ENCODE data around the gene EPS8. TPM values are rescaled to one million over a fixed set of nuclear protein-coding genes. Genes with fewer than 3 reads are reported as not detected.

EPS8 gene
- total and polyA plus RNA-seq, 7 donors = 7.9 to 16.9 (median 12.9) TPM

GRCh38 chr12:15693228-15693911 is 95.8 kb downstream of the EPS8 start:
- Histone ChIP-seq H3K27ac (no peak overlapping the region), H3K36me3 (ENCODE audit: insufficient read depth in 1 of 2, low read depth in 1 of 2) (no peaks in the 10 kb centered on the region), H3K9me3 (no peaks in the 10 kb centered on the region), H3K4me1 (peaks cover 15% of the 10 kb centered on the region), H3K4me3 (no peak overlapping the region), H3K27me3 (ENCODE audit: insufficient read depth in 3 of 3, low read length in 2 of 3) (no peaks in the 10 kb centered on the region)
- intact Hi-C loops (cut with DNase I) = no loop called here
- no peak for TF ChIP-seq CTCF (IDR thresholded peaks at IDR 0.05)
- DNase-seq (no peak), ATAC-seq (no peak)
- WGBS, 3 donors = 82 to 96% (median 85%) methylated on average over 2 of the region's 2 CpGs

- H3K4me1 ChIP-seq = peaks cover 15% of the 10 kb centered on the region
- H3K4me3 ChIP-seq = no peak overlapping the region
- DNase-seq = no peak
- ATAC-seq = no peak
- intact Hi-C loops (cut with DNase I) = no loop called here
- TF ChIP-seq CTCF (IDR thresholded peaks at IDR 0.05) = no peak
- H3K9me3 ChIP-seq = no peaks in the 10 kb centered on the region
- no peak overlapping the region for H3K27ac ChIP-seq
- no peaks in the 10 kb centered on the region for H3K36me3 ChIP-seq (ENCODE audit: insufficient read depth in 1 of 2, low read depth in 1 of 2)
- H3K27me3 ChIP-seq (ENCODE audit: insufficient read depth in 3 of 3, low read length in 2 of 3) = no peaks in the 10 kb centered on the region
- 87 to 91% (median 88%) methylated on average over 4 of the region's 4 CpGs for WGBS, 3 donors
Observed at GRCh38 chr12:15691388-15691787, 97.8 kb downstream of the EPS8 start.

GRCh38 chr12:15690320-15690719 is 98.9 kb downstream of the EPS8 start:
- intact Hi-C loops (cut with DNase I) = no loop called here
- ATAC-seq = no peak
- no peaks in the 10 kb centered on the region for H3K27me3 ChIP-seq (ENCODE audit: insufficient read depth in 3 of 3, low read length in 2 of 3)
- no peak for DNase-seq
- H3K4me3 ChIP-seq = no peak overlapping the region
- H3K27ac ChIP-seq = no peak overlapping the region
- no peaks in the 10 kb centered on the region for H3K9me3 ChIP-seq
- H3K4me1 ChIP-seq = peaks cover 15% of the 10 kb centered on the region
- H3K36me3 ChIP-seq (ENCODE audit: insufficient read depth in 1 of 2, low read depth in 1 of 2) = no peaks in the 10 kb centered on the region
- no peak for TF ChIP-seq CTCF (IDR thresholded peaks at IDR 0.05)
- 81 to 85% (median 84%) methylated on average over 1 of the region's 1 CpG for WGBS, 3 donors

- H3K27me3 ChIP-seq (ENCODE audit: insufficient read depth in 3 of 3, low read length in 2 of 3) = no peaks in the 10 kb centered on the region
- no peak overlapping the region for H3K27ac ChIP-seq
- ATAC-seq (no peak), DNase-seq (no peak)
- intact Hi-C loops (cut with DNase I) = no loop called here
- H3K4me1 ChIP-seq = peaks cover 15% of the 10 kb centered on the region
- 54 to 72% (median 71%) methylated on average over 4 of the region's 4 CpGs for WGBS, 3 donors
- no peaks in the 10 kb centered on the region for H3K9me3 ChIP-seq
- no peak for TF ChIP-seq CTCF (IDR thresholded peaks at IDR 0.05)
- no peaks in the 10 kb centered on the region for H3K36me3 ChIP-seq (ENCODE audit: insufficient read depth in 1 of 2, low read depth in 1 of 2)
- H3K4me3 ChIP-seq = no peak overlapping the region
Observed at GRCh38 chr12:15689751-15690191, 99.4 kb downstream of the EPS8 start.
